H1 (cell line): ENCODE data around the gene SH3RF3. TPM values are rescaled to one million over a fixed set of nuclear protein-coding genes. Genes with fewer than 3 reads are reported as not detected.

Experiments
- CTCF ChIA-PET: fragments of 300-600 bp; sonication (Branson Sonifier 250); formaldehyde crosslinking; loops from one replicate; lab custom pipeline; 2021; ENCODE audit not compliant: partially characterized antibody; lab: Charles Lee
- POLR2A ChIA-PET: fragments of 300-600 bp; sonication (Branson Sonifier 250); formaldehyde crosslinking; loops from one replicate; lab custom pipeline; 2021; ENCODE audit warnings: inconsistent platforms; ENCODE audit not compliant: partially characterized antibody; lab: Charles Lee
- DNase-seq, 2 experiments: peaks; one replicate each; pipeline versions ENCODE4 v3.0.0 to v3.0.0-alpha.2; 2010 to 2022; ENCODE audit warnings: low spot score in 2 of 2, low read depth in 1 of 2, mixed read lengths in 1 of 2
- FAIRE-seq: peaks from 2 replicates; lab custom pipeline; 2011; peaks lifted over from hg19 to GRCh38; lab: Jason Lieb, UNC
- H2AFZ ChIP-seq: 2 replicates; pipeline ENCODE4 v1.8.1; 2012; ENCODE audit warnings: low read length, inconsistent platforms
- H2AK5ac ChIP-seq: 2 replicates; pipeline ENCODE4 v1.6.1; 2013; ENCODE audit warnings: low read depth, low read length
- H2BK120ac ChIP-seq: replicated peaks from 2 replicates; pipeline ENCODE3; 2013; ENCODE audit warnings: low read depth, low read length, inconsistent platforms
- H2BK12ac ChIP-seq: 2 replicates; pipeline ENCODE4 v1.6.1; 2013; ENCODE audit warnings: low read depth, low read length
- H2BK15ac ChIP-seq: 2 replicates; pipeline ENCODE4 v1.6.1; 2013; ENCODE audit warnings: low read length
- H2BK20ac ChIP-seq: 2 replicates; pipeline ENCODE4 v1.6.1; 2013; ENCODE audit warnings: low read length
- H2BK5ac ChIP-seq: 2 replicates; pipeline ENCODE4 v1.6.1; 2013; ENCODE audit warnings: low read depth, low read length
- H3K14ac ChIP-seq: 2 replicates; pipeline ENCODE4 v1.6.1; 2013; ENCODE audit warnings: inconsistent platforms; ENCODE audit not compliant: insufficient read length
- H3K18ac ChIP-seq: 2 replicates; pipeline ENCODE4 v1.6.1; 2013; ENCODE audit warnings: low read length; ENCODE audit errors: extremely low read depth
- H3K23ac ChIP-seq: 2 replicates; pipeline ENCODE4 v1.6.1; 2013; ENCODE audit warnings: inconsistent platforms; ENCODE audit not compliant: insufficient read length
- H3K23me2 ChIP-seq: 2 replicates; pipeline ENCODE4 v1.6.1; 2013; ENCODE audit warnings: low read depth, low read length
- H3K27ac ChIP-seq: 2 replicates; pipeline ENCODE4 v1.6.1; 2011; ENCODE audit warnings: low read depth, low read length, inconsistent platforms
- H3K27me3 ChIP-seq, 4 experiments: replicated peaks in 1 of 4; 1 replicate in 1 of 4; 2 replicates in 3 of 4; pipeline versions ENCODE4 v1.6.1 to v1.8.1; 2011 to 2013; ENCODE audit warnings: low read length in 3 of 4, mild to moderate bottlenecking in 3 of 4, inconsistent platforms in 2 of 4, mixed read lengths in 2 of 4, moderate library complexity in 1 of 4; ENCODE audit not compliant: control insufficient read depth in 3 of 4, insufficient read depth in 3 of 4; ENCODE audit errors: extremely low read depth in 1 of 4
- H3K36me3 ChIP-seq, 4 experiments: 2 replicates each; pipeline versions ENCODE4 v1.6.1 to v1.8.1; 2011 to 2013; ENCODE audit warnings: mild to moderate bottlenecking in 4 of 4, low read length in 3 of 4, moderate library complexity in 2 of 4, control low read depth in 1 of 4, inconsistent platforms in 1 of 4; ENCODE audit not compliant: insufficient read depth in 4 of 4, control insufficient read depth in 2 of 4
- H3K4ac ChIP-seq: replicated peaks from 2 replicates; pipeline ENCODE3; 2013; ENCODE audit warnings: low read length, low read depth, mixed read lengths, inconsistent platforms; ENCODE audit not compliant: insufficient read length
- H3K4me1 ChIP-seq, 4 experiments: replicated peaks in 1 of 4; 1 replicate in 1 of 4; 2 replicates in 3 of 4; pipeline versions ENCODE4 v1.6.1 to v1.8.1; 2011 to 2013; ENCODE audit warnings: low read length in 3 of 4, inconsistent platforms in 2 of 4, mixed read lengths in 1 of 4; ENCODE audit not compliant: insufficient read depth in 4 of 4, control insufficient read depth in 3 of 4
- H3K4me2 ChIP-seq, 2 experiments: 2 replicates each; pipeline versions ENCODE4 v1.6.1 to v1.8.1; 2011 to 2013; ENCODE audit warnings: low read depth in 2 of 2, low read length in 2 of 2, control low read depth in 1 of 2, inconsistent platforms in 1 of 2, mild to moderate bottlenecking in 1 of 2; ENCODE audit not compliant: insufficient read depth in 1 of 2
- H3K4me3 ChIP-seq, 4 experiments: fragments of 200-600, 300-600 bp in 1 of 4; sonication (generic), shearing (Covaris generic), sonication (Bioruptor Twin) in 1 of 4; 2 replicates each; pipeline versions ENCODE4 v1.5.1 to v1.8.1; 2011 to 2016; ENCODE audit warnings: low read length in 4 of 4, low read depth in 3 of 4, control low read depth in 2 of 4, inconsistent platforms in 2 of 4, mild to moderate bottlenecking in 2 of 4, mixed read lengths in 1 of 4, moderate library complexity in 1 of 4; ENCODE audit not compliant: insufficient read depth in 2 of 4; ENCODE audit errors: extremely low read depth in 1 of 4
- H3K56ac ChIP-seq: replicated peaks from 2 replicates; pipeline ENCODE3; 2013; ENCODE audit warnings: low read depth, mild to moderate bottlenecking, mixed read lengths, low read length, inconsistent platforms; ENCODE audit not compliant: insufficient read length
- H3K79me1 ChIP-seq: 2 replicates; pipeline ENCODE4 v1.6.1; 2013; ENCODE audit warnings: low read depth, low read length, control low read depth
- H3K79me2 ChIP-seq, 2 experiments: 2 replicates each; pipeline versions ENCODE4 v1.6.1 to v1.8.1; 2012 to 2013; ENCODE audit warnings: low read length in 2 of 2, mild to moderate bottlenecking in 2 of 2, inconsistent platforms in 1 of 2; ENCODE audit not compliant: insufficient read depth in 2 of 2, control insufficient read depth in 1 of 2
- H3K9ac ChIP-seq, 4 experiments: replicated peaks in 1 of 4; 1 replicate in 1 of 4; 2 replicates in 3 of 4; pipeline versions ENCODE4 v1.6.1 to v1.8.1; 2011 to 2013; ENCODE audit warnings: low read depth in 3 of 4, low read length in 3 of 4, control low read depth in 2 of 4, mild to moderate bottlenecking in 2 of 4, moderate library complexity in 2 of 4, inconsistent platforms in 1 of 4; ENCODE audit errors: extremely low read depth in 1 of 4
- H3K9me3 ChIP-seq, 2 experiments: 2 replicates each; pipeline versions ENCODE4 v1.6.1 to v1.8.1; 2012 to 2013; ENCODE audit warnings: mild to moderate bottlenecking in 2 of 2, moderate library complexity in 2 of 2, control low read depth in 1 of 2, inconsistent platforms in 1 of 2, low read depth in 1 of 2, low read length in 1 of 2, mixed read lengths in 1 of 2; ENCODE audit not compliant: insufficient read depth in 2 of 2
- H4K20me1 ChIP-seq, 2 experiments: replicated peaks in 1 of 2; 2 replicates each; pipeline versions ENCODE3 to v1.8.1; 2011 to 2013; ENCODE audit warnings: inconsistent platforms in 2 of 2, low read length in 2 of 2, mild to moderate bottlenecking in 1 of 2; ENCODE audit not compliant: insufficient read depth in 2 of 2, control insufficient read depth in 1 of 2
- H4K5ac ChIP-seq: 2 replicates; pipeline ENCODE4 v1.6.1; 2013; ENCODE audit warnings: low read length, low read depth, mixed read lengths, inconsistent platforms; ENCODE audit not compliant: insufficient read length
- H4K8ac ChIP-seq: 2 replicates; pipeline ENCODE4 v1.8.0; 2013; ENCODE audit warnings: mild to moderate bottlenecking, moderate library complexity, low read length, inconsistent platforms; ENCODE audit not compliant: insufficient read depth; ENCODE audit errors: extremely low read depth
- H4K91ac ChIP-seq: replicated peaks from 2 replicates; pipeline ENCODE3; 2013; ENCODE audit warnings: low read length, mixed read lengths, inconsistent platforms; ENCODE audit not compliant: insufficient read length
- CHD2 ChIP-seq: IDR thresholded peaks from 2 replicates; pipeline ENCODE4 v1.6.1; 2012; ENCODE audit warnings: low read length, improper control_type of control experiment
- E2F6 ChIP-seq: IDR thresholded peaks from 2 replicates; pipeline ENCODE4 v1.6.1; 2012; ENCODE audit warnings: inconsistent platforms
- GABPA ChIP-seq: IDR thresholded peaks from 2 replicates; pipeline ENCODE4 v1.6.1; 2011; ENCODE audit warnings: mild to moderate bottlenecking, low read length, moderate library complexity, borderline replicate concordance; ENCODE audit not compliant: insufficient read depth
- KDM5A ChIP-seq: fragments of 200-600 bp; IDR thresholded peaks from 2 replicates; pipeline ENCODE4 v1.7.1; 2012; ENCODE audit warnings: mild to moderate bottlenecking, low read length, inconsistent platforms, mixed read lengths
- NRF1 ChIP-seq: IDR thresholded peaks from 2 replicates; pipeline ENCODE4 v1.6.1; 2011; ENCODE audit warnings: mild to moderate bottlenecking, low read depth, low read length, improper control_type of control experiment
- PHF8 ChIP-seq: fragments of 200-600 bp; sonication (generic); conservative IDR thresholded peaks from 2 replicates; pipeline ENCODE4 v1.7.1; 2012; ENCODE audit warnings: low read depth, mild to moderate bottlenecking, inconsistent platforms, low read length, moderate library complexity
- POLR2A ChIP-seq, 2 experiments: IDR thresholded peaks; 1 replicate in 1 of 2; 2 replicates in 1 of 2; pipeline ENCODE4 v1.6.1; 2011; ENCODE audit warnings: low read depth in 2 of 2, low read length in 2 of 2, mild to moderate bottlenecking in 2 of 2; ENCODE audit errors: control extremely low read depth in 1 of 2
- RFX5 ChIP-seq: IDR thresholded peaks from 2 replicates; pipeline ENCODE4 v1.6.1; 2011; ENCODE audit warnings: low read depth, low read length, improper control_type of control experiment, borderline replicate concordance
- SAP30 ChIP-seq: fragments of 300-600 bp; sonication (generic); IDR thresholded peaks from 2 replicates; pipeline ENCODE4 v1.7.1; 2012; ENCODE audit warnings: low read length, moderate library complexity, mild to moderate bottlenecking, inconsistent platforms; ENCODE audit not compliant: insufficient read depth, insufficient replicate concordance
- TAF1 ChIP-seq: IDR thresholded peaks from 2 replicates; pipeline ENCODE4 v1.6.1; 2011; ENCODE audit warnings: mild to moderate bottlenecking, low read depth, low read length
- TBP ChIP-seq: IDR thresholded peaks from 2 replicates; pipeline ENCODE4 v1.6.1; 2011; ENCODE audit warnings: low read depth, low read length, improper control_type of control experiment
- USF2 ChIP-seq: IDR thresholded peaks from 2 replicates; pipeline ENCODE4 v1.6.1; 2011; ENCODE audit warnings: low read length, improper control_type of control experiment
- WGBS, 2 experiments: shearing (Covaris generic) in 1 of 2; methylation state at CpG; one replicate each; pipeline versions ENCODE4 v1.1.6 to v1.1.7; 2013 to 2015; ENCODE audit warnings: low lambda C conversion rate in 2 of 2, mixed read lengths in 2 of 2, inconsistent platforms in 1 of 2, low coverage in 1 of 2, missing lambda C conversion rate in 1 of 2; ENCODE audit not compliant: insufficient replicate concordance in 2 of 2, insufficient coverage in 1 of 2, insufficient read length in 1 of 2; ENCODE audit errors: extremely low coverage in 1 of 2, missing lambda C conversion rate in 1 of 2; 5-methylcytosine and 5-hydroxymethylcytosine counted together
- polyA plus RNA-seq, 7 experiments: library from polyadenylated mRNA; depleted of rRNA in 3 of 7; stranded (reverse) in 5 of 7; unstranded in 2 of 7; fragments of >200 nt in 5 of 7; fragments of 200-250 nt in 2 of 7; gene quantifications; 1 replicate in 5 of 7; 2 replicates in 1 of 7; 4 replicates in 1 of 7; pipeline versions ENCODE4 v1.2.1 to v1.2.3, GENCODE V29; 2011 to 2013; ENCODE audit warnings: missing spikeins in 2 of 7, mixed read lengths in 2 of 7
- total RNA-seq: library from RNA; stranded (reverse); fragmentation: NEBNext Ultra II Directional; extraction: Animal tissue kit (Norgen Biotek cat#: 25700); gene quantifications from 2 replicates; pipeline ENCODE4 v1.2.1, GENCODE V29; 2021

Gene SH3RF3
- total and polyA plus RNA-seq, 2 of the 8 experiments (the other 6 are each of a cell fraction or from before 2014, with no cell fraction given): 0.11 to 0.65 TPM

- Histone ChIP-seq H4K5ac (no peak overlapping the region), H3K4ac (no peak overlapping the region), H3K9ac (no peak overlapping the region), H3K4me2 (no peak overlapping the region), H3K56ac (no peak overlapping the region), H3K27ac (no peak overlapping the region), H3K4me1 (peaks cover 0 to 8% (median 4%) of the 10 kb centered on the region in 4 experiments; a peak in 3 of 7 replicates), H2BK12ac (no peak overlapping the region), H2BK120ac (no peak overlapping the region), H2AFZ (no peak overlapping the region), H3K9me3 (no peaks in the 10 kb centered on the region), H3K14ac (no peak overlapping the region), H3K79me2 (no peaks in the 10 kb centered on the region), H2BK20ac (no peak overlapping the region), H2BK15ac (no peak overlapping the region), H3K4me3 (no peak overlapping the region), H4K20me1 (no peaks in the 10 kb centered on the region), H3K18ac (no peak overlapping the region), H3K27me3 (no peaks in the 10 kb centered on the region), H3K79me1 (no peaks in the 10 kb centered on the region), H3K36me3 (no peaks in the 10 kb centered on the region), H3K23me2 (no peaks in the 10 kb centered on the region), H2BK5ac (no peak overlapping the region), H4K8ac (no peak overlapping the region), H3K23ac (no peak overlapping the region), H4K91ac (no peak overlapping the region), H2AK5ac (no peak overlapping the region)
- ChIA-PET POLR2A (no interaction called here), CTCF (interaction anchor here (0.6 to 4.5 kb wide), 5 partner anchors 9 to 631 kb away, joined by 3 to 16 read pairs (median 6); no protein-coding TSS in a partner anchor)
- no peak for TF ChIP-seq POLR2A (IDR thresholded peaks at IDR 0.05; ENCODE audit: control extremely low read depth in 1 of 2, low read depth in 2 of 2, low read length in 2 of 2)
- TF ChIP-seq KDM5A: no peak
- TF ChIP-seq USF2: no peak
- no peak for TF ChIP-seq NRF1
- no peak for TF ChIP-seq E2F6
- no peak for TF ChIP-seq GABPA
- no peak for TF ChIP-seq TAF1
- TF ChIP-seq PHF8: no peak
- TF ChIP-seq CHD2: no peak
- TF ChIP-seq TBP: no peak
- no peak for TF ChIP-seq RFX5
- TF ChIP-seq SAP30: no peak
- FAIRE-seq: no peak
- 82% methylated on average over 2 of the region's 2 CpGs; no CpG with 5 or more reads in 1 of the 2 experiments for WGBS, 2 experiments
- DNase-seq: no peak
Measured at GRCh38 chr2:109168716-109169115, 39.7 kb downstream of the SH3RF3 start.
